Measurements from ENCODE around the gene PHACTR1. TPM values are rescaled to one million over a fixed set of nuclear protein-coding genes. Genes with fewer than 3 reads are reported as not detected.

The PHACTR1 gene
- total and polyA plus RNA-seq, 9 of the 15 experiments (the other 6 are each of a cell fraction or from before 2014, with no cell fraction given) = 11.5 to 32.6 (median 22.0) TPM

DNA sequence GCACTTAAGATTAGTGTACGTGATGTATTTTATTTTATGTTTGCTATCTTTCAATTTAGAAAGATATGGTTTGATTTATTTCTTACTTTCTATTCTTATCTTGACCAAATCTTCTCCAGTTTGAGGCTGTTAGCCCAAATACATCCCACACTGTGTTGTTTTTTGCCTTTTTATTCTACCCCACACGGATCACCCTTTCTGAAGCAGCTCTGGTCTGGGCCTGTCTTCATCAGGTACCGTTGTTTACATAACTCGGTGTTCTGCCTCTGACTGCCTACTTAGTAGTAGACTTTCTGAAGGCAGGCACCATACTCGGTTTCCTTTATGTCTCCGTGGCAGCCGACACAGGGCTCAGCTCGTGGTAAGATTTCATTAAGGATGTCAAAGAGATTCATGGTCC, 95.0 kb downstream of the PHACTR1 start:
- CTCF ChIA-PET (ENCODE audit: low intra/inter-chr PET ratio) = no interaction called here

More for the DNA sequence above, 95.0 kb downstream of the PHACTR1 start:
- no peak for ATAC-seq
- no peaks in the 10 kb centered on the region for H4K20me1 ChIP-seq (replicated peaks; ENCODE audit: control insufficient read depth, insufficient read depth, low read length)
- no peak overlapping the region for H2AFZ ChIP-seq (ENCODE audit: low read depth, low read length)
- H3K9me1 ChIP-seq (ENCODE audit: control insufficient read depth, insufficient read depth, low read length) = no peaks in the 10 kb centered on the region
- TF ChIP-seq, protein P1, sequence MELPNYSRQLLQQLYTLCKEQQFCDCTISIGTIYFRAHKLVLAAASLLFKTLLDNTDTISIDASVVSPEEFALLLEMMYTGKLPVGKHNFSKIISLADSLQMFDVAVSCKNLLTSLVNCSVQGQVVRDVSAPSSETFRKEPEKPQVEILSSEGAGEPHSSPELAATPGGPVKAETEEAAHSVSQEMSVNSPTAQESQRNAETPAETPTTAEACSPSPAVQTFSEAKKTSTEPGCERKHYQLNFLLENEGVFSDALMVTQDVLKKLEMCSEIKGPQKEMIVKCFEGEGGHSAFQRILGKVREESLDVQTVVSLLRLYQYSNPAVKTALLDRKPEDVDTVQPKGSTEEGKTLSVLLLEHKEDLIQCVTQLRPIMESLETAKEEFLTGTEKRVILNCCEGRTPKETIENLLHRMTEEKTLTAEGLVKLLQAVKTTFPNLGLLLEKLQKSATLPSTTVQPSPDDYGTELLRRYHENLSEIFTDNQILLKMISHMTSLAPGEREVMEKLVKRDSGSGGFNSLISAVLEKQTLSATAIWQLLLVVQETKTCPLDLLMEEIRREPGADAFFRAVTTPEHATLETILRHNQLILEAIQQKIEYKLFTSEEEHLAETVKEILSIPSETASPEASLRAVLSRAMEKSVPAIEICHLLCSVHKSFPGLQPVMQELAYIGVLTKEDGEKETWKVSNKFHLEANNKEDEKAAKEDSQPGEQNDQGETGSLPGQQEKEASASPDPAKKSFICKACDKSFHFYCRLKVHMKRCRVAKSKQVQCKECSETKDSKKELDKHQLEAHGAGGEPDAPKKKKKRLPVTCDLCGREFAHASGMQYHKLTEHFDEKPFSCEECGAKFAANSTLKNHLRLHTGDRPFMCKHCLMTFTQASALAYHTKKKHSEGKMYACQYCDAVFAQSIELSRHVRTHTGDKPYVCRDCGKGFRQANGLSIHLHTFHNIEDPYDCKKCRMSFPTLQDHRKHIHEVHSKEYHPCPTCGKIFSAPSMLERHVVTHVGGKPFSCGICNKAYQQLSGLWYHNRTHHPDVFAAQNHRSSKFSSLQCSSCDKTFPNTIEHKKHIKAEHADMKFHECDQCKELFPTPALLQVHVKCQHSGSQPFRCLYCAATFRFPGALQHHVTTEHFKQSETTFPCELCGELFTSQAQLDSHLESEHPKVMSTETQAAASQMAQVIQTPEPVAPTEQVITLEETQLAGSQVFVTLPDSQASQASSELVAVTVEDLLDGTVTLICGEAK (IDR thresholded peaks at IDR 0.05) = no peak
- TF ChIP-seq, protein P1 (CRISPR knock-in tag; IDR thresholded peaks at IDR 0.05) = no peak
- TF ChIP-seq CCNT2 (IDR thresholded peaks at IDR 0.05; ENCODE audit: borderline replicate concordance, extremely low read depth, insufficient read length, low read depth, low read length) = no peak
- 2% methylated on average over 8 of the region's 8 CpGs for WGBS (ENCODE audit: insufficient coverage, low coverage, missing lambda C conversion rate)
- in situ Hi-C loops (cut with MboI) (no loop called here), intact Hi-C loops (cut with micrococcal nuclease) (no loop called here)
- H3K79me2 ChIP-seq (ENCODE audit: control insufficient read depth, insufficient read depth, low read length) = no peaks in the 10 kb centered on the region
- H3K4me3 ChIP-seq = no peak overlapping the region
- DNase-seq (ENCODE audit: extremely low read depth in 1 of 4, low spot score in 3 of 4) = no peak
- no peaks in the 10 kb centered on the region for H3K36me3 ChIP-seq (ENCODE audit: control insufficient read depth, insufficient read depth, low read length)
- no peak overlapping the region for H3K27ac ChIP-seq (ENCODE audit: extremely low read depth, low read depth, low read length)
- FAIRE-seq = no peak
- H3K4me2 ChIP-seq (ENCODE audit: insufficient read depth, low read length) = no peak overlapping the region
- no peaks in the 10 kb centered on the region for H3K27me3 ChIP-seq (ENCODE audit: control insufficient read depth in 2 of 2, insufficient read depth in 2 of 2, low read length in 2 of 2)
- no peaks in the 10 kb centered on the region for H3K9me3 ChIP-seq (replicated peaks; ENCODE audit: control insufficient read depth, insufficient read depth, low read depth, low read length)
- BruUV-seq (replicated peaks) = no TSS peak
- POLR2A ChIA-PET = interaction anchor here (0.6 kb wide), 1 partner anchor 18 kb away, joined by 3 read pairs; no protein-coding TSS in a partner anchor
- no peaks in the 10 kb centered on the region for H3K4me1 ChIP-seq (replicated peaks in 1 of 2; ENCODE audit: control insufficient read depth in 2 of 2, insufficient read depth in 2 of 2, low read length in 2 of 2)
- H3K9ac ChIP-seq (ENCODE audit: insufficient read depth in 1 of 2, low read depth in 2 of 2, low read length in 2 of 2) = no peak overlapping the region
